Brain microvascular endothelial cell (primary cell): Measurements from ENCODE around the gene ANO3.

Experiments
- DNase-seq: peaks from one replicate; pipeline ENCODE4 v3.0.0-alpha.2; 2020
- H3K27ac ChIP-seq: fragments of 250-450 bp; sonication (Bioruptor Pico); 2 replicates; pipeline ENCODE4 v1.5.1; 2020; ENCODE audit warnings: mild to moderate bottlenecking, moderate library complexity
- H3K27me3 ChIP-seq: fragments of 250-450 bp; sonication (Bioruptor Pico); replicated peaks from 2 replicates; pipeline ENCODE4 v1.5.1; 2020; ENCODE audit warnings: mild to moderate bottlenecking
- H3K36me3 ChIP-seq: fragments of 250-450 bp; sonication (Bioruptor Pico); replicated peaks from 2 replicates; pipeline ENCODE4 v1.5.1; 2020; ENCODE audit warnings: mild to moderate bottlenecking
- H3K4me3 ChIP-seq: 2 replicates; pipeline ENCODE4 v1.5.1; 2011; ENCODE audit warnings: low read depth, mild to moderate bottlenecking, control low read depth, low read length, moderate library complexity
- in situ Hi-C: cut with HindIII; loops from 2 replicates; pipeline ENCODE4 v1.10.0; 2017; ENCODE audit warnings: low sequenced_read_pairs, low pct_ligation_motif_present
- TF ChIP-seq, protein P1 (sequence below): IDR thresholded peaks from 2 replicates; pipeline ENCODE4 v1.5.1; 2011; ENCODE audit warnings: low read depth, mild to moderate bottlenecking, moderate library complexity, low read length, control low read depth, inconsistent platforms; ENCODE audit errors: missing control alignments

The ANO3 gene

DNA sequence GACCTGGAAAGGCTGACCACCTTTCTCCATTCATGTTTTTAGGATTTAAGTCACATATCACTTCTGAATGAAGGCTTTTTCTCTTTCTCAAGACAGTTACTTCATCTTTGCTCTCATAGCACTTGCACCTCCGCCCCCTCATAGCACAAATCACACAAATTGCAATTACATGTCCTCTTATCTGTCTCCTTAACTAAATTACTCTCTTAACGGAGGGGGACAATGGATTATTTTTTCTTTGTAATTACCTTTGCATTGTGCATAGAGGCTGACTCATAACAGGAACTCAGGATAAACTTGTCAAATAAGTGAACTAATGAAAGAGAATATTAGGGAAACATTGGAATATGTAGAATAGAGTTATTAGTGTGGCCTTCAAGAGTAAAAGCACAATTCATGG, 145.5 kb downstream of the ANO3 start:
- no peak overlapping the region for H3K27ac ChIP-seq

DNA sequence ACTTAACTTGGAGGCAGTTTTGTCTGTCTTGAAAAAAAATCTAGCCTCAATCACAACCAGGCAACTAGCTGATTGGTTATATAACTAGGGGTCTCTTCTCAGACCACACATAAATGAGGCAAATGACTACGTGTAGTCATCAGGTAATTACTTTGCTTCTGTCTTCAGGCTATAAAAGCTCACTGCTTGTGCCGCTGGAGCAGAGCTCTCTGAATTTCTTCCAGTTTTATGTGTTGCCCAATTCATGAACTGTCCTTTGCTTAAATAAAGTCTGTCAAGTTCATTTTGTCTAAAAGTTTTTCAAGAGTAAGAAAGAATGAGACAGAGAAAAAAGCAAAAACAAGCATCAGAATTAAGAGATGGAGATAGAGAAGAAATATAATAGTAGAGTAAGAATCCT, 146.8 kb downstream of the ANO3 start:
- TF ChIP-seq, protein P1, sequence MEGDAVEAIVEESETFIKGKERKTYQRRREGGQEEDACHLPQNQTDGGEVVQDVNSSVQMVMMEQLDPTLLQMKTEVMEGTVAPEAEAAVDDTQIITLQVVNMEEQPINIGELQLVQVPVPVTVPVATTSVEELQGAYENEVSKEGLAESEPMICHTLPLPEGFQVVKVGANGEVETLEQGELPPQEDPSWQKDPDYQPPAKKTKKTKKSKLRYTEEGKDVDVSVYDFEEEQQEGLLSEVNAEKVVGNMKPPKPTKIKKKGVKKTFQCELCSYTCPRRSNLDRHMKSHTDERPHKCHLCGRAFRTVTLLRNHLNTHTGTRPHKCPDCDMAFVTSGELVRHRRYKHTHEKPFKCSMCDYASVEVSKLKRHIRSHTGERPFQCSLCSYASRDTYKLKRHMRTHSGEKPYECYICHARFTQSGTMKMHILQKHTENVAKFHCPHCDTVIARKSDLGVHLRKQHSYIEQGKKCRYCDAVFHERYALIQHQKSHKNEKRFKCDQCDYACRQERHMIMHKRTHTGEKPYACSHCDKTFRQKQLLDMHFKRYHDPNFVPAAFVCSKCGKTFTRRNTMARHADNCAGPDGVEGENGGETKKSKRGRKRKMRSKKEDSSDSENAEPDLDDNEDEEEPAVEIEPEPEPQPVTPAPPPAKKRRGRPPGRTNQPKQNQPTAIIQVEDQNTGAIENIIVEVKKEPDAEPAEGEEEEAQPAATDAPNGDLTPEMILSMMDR, result no peak
- H3K27me3 ChIP-seq, result no peaks in the 10 kb centered on the region
- H3K36me3 ChIP-seq, result no peaks in the 10 kb centered on the region
- H3K27ac ChIP-seq, result no peak overlapping the region
- in situ Hi-C loops, result no loop called here
- no peak for DNase-seq
- no peak overlapping the region for H3K4me3 ChIP-seq

More for the DNA sequence above, 145.5 kb downstream of the ANO3 start:
- TF ChIP-seq, protein P1, result no peak
- no peak overlapping the region for H3K4me3 ChIP-seq
- H3K27me3 ChIP-seq, result no peaks in the 10 kb centered on the region
- no peak for DNase-seq
- no peaks in the 10 kb centered on the region for H3K36me3 ChIP-seq
- in situ Hi-C loops, result no loop called here

DNA sequence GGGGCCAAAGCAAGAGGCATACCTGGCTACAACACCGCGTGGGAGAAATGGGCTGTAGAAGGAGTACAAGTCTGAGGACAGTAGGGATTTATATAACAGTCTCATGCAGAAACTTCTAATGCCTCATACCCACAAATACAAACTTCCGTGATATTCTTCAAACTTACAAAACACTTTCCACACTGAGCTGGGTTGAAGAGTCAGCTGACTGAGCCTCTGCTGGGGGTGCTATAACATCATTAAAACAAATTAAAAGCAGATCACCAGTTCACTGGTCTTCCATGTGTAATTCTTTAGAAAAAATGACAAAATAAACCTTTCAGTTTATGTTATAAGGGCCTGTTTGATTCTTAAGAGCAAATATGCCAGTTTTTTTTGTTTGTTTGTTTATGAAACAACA, 148.1 kb downstream of the ANO3 start:
- H3K27ac ChIP-seq, result no peak overlapping the region
- in situ Hi-C loops, result no loop called here
- no peaks in the 10 kb centered on the region for H3K36me3 ChIP-seq
- no peaks in the 10 kb centered on the region for H3K27me3 ChIP-seq
- TF ChIP-seq, protein P1, result no peak
- no peak overlapping the region for H3K4me3 ChIP-seq
- no peak for DNase-seq

DNA sequence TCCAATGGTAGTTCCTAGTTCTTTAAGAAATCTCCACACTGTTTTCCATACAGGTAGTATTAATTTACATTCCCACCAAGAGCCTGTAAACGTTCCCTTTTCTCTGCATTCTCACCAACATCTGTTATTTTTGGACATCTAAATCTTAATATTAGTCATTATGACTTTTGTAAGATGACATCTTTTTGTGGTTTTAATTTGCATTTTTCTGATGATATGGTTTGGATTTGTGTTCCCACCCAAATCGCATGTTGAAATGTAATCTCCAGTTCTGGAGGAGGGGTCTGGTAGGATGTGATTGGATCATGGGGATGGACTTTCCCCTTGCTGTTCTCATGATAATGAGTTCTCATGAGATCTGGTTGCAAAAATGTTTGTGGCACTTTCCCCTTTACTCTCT, 151.2 kb downstream of the ANO3 start:
- in situ Hi-C loops, result no loop called here
- TF ChIP-seq, protein P1, result no peak
- Histone ChIP-seq H3K36me3 (no peaks in the 10 kb centered on the region), H3K4me3 (no peak overlapping the region), H3K27me3 (no peaks in the 10 kb centered on the region), H3K27ac (no peak overlapping the region)
- DNase-seq, result peak; percentile 28

DNA sequence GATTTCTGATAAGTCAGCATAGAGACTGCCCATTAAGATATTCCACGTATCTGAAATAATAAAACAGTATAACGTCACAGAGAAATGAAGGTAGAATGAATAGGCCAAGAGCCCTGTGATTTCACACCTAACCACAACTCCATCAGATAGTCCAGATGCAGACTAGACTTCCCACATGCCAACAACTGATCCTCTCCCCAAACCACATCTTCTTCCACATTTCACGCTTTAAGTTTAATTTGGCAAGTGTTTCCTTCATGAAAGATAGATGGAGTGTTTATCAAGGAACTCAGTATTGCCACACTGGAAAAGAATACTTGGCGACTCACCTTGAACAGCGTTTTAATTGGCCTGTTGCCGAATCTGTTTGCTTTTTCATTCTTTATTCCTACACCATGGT, 158.6 kb downstream of the ANO3 start:
- no peaks in the 10 kb centered on the region for H3K27me3 ChIP-seq
- in situ Hi-C loops, result no loop called here
- H3K27ac ChIP-seq, result no peak overlapping the region
- no peak overlapping the region for H3K4me3 ChIP-seq
- no peak for DNase-seq
- H3K36me3 ChIP-seq, result no peaks in the 10 kb centered on the region
- TF ChIP-seq, protein P1, result no peak

DNA sequence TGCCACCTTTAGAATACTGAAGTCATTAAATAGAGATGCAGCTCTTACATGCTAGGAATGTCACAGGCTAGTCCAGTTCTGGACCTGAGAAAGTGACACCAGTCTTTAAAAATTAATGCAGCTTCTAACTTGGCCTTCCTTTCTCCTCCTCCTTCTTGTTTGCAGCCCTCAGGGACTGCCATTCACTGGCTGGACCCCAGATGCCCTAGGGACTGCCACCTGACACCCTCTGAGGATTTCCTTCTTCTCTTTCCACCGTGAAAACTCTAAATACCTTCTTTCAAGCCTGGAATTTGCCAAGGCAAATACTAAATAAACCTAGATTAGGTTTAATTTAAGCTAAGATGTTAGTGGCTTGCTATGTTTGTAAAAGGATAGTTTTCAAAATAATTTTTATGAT, 161.7 kb downstream of the ANO3 start:
- H3K27me3 ChIP-seq, result no peaks in the 10 kb centered on the region
- in situ Hi-C loops, result no loop called here
- no peak overlapping the region for H3K4me3 ChIP-seq
- TF ChIP-seq, protein P1, result no peak
- DNase-seq, result no peak
- H3K27ac ChIP-seq, result no peak overlapping the region
- no peaks in the 10 kb centered on the region for H3K36me3 ChIP-seq
